Osteocyte (in vitro differentiated cells): ENCODE measurements around the gene TANGO6. TPM values are rescaled to one million over a fixed set of nuclear protein-coding genes. Genes with fewer than 3 reads are reported as not detected.

Experiments
- DNase-seq: peaks from one replicate; pipeline ENCODE4 v3.0.0; 2021; ENCODE audit warnings: mixed read lengths; ENCODE audit not compliant: unreplicated experiment; ENCODE audit errors: extremely low spot score
- H3K27ac Mint-ChIP-seq: one replicate; pipeline ENCODE4 v1.8.0; 2021; ENCODE audit warnings: mild to moderate bottlenecking, mixed read lengths; ENCODE audit not compliant: unreplicated experiment
- H3K27me3 Mint-ChIP-seq: one replicate; pipeline ENCODE4 v1.8.0; 2021; ENCODE audit warnings: mixed read lengths; ENCODE audit not compliant: unreplicated experiment
- H3K36me3 Mint-ChIP-seq: one replicate; pipeline ENCODE4 v1.8.0; 2021; ENCODE audit warnings: mixed read lengths; ENCODE audit not compliant: unreplicated experiment
- H3K4me1 Mint-ChIP-seq: one replicate; pipeline ENCODE4 v1.8.0; 2021; ENCODE audit warnings: mixed read lengths; ENCODE audit not compliant: unreplicated experiment
- H3K4me3 Mint-ChIP-seq: one replicate; pipeline ENCODE4 v1.8.0; 2021; ENCODE audit warnings: mild to moderate bottlenecking, moderate library complexity, mixed read lengths; ENCODE audit not compliant: unreplicated experiment
- H3K9me3 Mint-ChIP-seq: one replicate; pipeline ENCODE4 v1.8.0; 2021; ENCODE audit warnings: mixed read lengths; ENCODE audit not compliant: unreplicated experiment
- CTCF ChIP-seq: fragments of 200-600 bp; sonication (generic); IDR thresholded peaks from 2 replicates; pipeline ENCODE4 v1.5.0; 2021; ENCODE audit warnings: antibody characterized with exemption, mild to moderate bottlenecking, moderate library complexity
- total RNA-seq: library from RNA; stranded (reverse); gene quantifications from 2 replicates; pipeline ENCODE4 v1.2.1, GENCODE V29; 2021

The TANGO6 gene
- total RNA-seq, 1 donor from 2014 or later: 11.9 TPM

DNA sequence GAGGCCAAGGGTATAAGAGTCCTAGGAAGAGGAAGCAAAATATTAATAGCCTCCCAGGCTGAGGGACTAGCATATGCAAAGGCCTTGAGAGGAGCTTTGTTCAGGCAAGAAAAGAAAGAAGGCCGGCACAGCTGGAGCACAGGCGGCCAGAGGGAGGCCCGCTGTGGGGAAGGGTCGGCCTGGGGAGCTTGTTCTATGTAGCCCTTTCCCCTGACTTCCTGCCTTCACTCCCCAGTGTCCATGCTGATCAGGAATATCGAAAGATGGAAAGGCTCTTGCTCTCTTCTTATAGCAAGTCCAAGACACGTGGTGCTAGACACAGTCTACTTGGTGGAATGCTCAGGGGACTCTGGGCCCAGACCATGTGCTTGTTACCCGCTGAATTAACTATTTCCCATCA lies 234.7 kb downstream of the TANGO6 start:
- H3K27me3 Mint-ChIP-seq: no peaks in the 10 kb centered on the region
- no peak for TF ChIP-seq CTCF
- H3K4me3 Mint-ChIP-seq: no peak overlapping the region
- peaks cover 5% of the 10 kb centered on the region for H3K4me1 Mint-ChIP-seq
- no peak for DNase-seq
- no peaks in the 10 kb centered on the region for H3K9me3 Mint-ChIP-seq
- H3K27ac Mint-ChIP-seq: no peak overlapping the region
- H3K36me3 Mint-ChIP-seq: no peaks in the 10 kb centered on the region

GRCh38 chr16:69079697-69080096 lies 236.4 kb downstream of the TANGO6 start:
- Mint-ChIP-seq H3K27ac (no peak overlapping the region), H3K4me3 (no peak overlapping the region), H3K9me3 (no peaks in the 10 kb centered on the region), H3K36me3 (peaks cover under 1% of the 10 kb centered on the region), H3K4me1 (no peaks in the 10 kb centered on the region), H3K27me3 (no peaks in the 10 kb centered on the region)
- TF ChIP-seq CTCF: no peak
- no peak for DNase-seq

DNA sequence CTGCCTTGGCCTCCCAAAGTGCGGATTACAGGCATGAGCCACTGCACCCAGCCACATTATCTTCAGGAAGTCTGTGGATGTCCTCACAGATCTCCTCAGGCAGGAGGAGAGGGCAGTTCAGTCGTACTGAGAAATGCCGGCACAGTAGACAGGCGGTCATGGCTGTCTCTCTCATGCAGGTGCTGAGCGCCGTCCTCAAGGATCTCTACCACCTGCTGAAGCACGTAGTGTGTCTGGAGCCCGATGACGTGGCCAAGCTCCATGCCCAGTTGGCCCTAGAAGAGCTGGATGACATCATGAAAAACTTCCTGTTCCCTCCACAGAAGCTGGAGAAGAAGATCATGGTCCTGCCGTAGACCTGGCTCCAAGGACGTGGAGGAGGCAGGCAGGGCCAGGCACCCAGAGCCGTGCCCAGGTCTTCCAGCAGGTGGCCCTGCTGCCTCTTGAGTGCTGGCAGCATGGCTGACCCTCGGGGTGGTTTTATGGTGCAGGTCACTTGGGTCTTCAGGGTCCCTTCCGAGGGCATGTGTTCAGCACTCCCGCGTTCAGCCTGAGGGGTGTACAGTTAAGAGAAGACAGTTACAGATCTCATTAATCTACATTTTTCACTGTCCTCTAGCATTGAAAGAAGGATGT lies 240.1 kb downstream of the TANGO6 start:
- H3K4me3 Mint-ChIP-seq: no peak overlapping the region
- no peak for TF ChIP-seq CTCF
- H3K27me3 Mint-ChIP-seq: no peaks in the 10 kb centered on the region
- H3K36me3 Mint-ChIP-seq: peaks cover 4% of the 10 kb centered on the region
- no peaks in the 10 kb centered on the region for H3K4me1 Mint-ChIP-seq
- H3K27ac Mint-ChIP-seq: no peak overlapping the region
- H3K9me3 Mint-ChIP-seq: no peaks in the 10 kb centered on the region
- DNase-seq: no peak

DNA sequence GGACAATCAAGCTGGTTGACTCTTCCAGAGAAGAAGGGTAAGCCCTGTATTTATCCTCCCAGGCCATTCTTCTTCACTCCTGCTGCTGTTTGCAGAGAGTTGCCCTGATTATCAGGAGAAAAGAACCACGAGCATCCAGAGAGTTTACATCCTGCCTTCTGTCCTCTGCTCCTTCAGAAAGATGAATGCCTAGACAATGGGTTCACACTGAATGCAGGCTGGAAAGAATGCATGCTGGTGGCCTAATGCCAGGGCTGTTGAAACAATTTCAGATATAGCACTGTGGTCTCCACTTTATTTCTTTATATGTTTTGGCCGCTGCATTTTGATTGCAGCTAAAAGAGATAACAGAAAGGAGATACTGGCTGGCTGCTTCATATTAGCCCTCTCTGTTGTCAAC lies 241.0 kb downstream of the TANGO6 start:
- DNase-seq: no peak
- Mint-ChIP-seq H3K9me3 (no peaks in the 10 kb centered on the region), H3K27ac (no peak overlapping the region), H3K4me1 (no peaks in the 10 kb centered on the region), H3K27me3 (no peaks in the 10 kb centered on the region), H3K4me3 (no peak overlapping the region), H3K36me3 (peaks cover 4% of the 10 kb centered on the region)
- no peak for TF ChIP-seq CTCF

DNA sequence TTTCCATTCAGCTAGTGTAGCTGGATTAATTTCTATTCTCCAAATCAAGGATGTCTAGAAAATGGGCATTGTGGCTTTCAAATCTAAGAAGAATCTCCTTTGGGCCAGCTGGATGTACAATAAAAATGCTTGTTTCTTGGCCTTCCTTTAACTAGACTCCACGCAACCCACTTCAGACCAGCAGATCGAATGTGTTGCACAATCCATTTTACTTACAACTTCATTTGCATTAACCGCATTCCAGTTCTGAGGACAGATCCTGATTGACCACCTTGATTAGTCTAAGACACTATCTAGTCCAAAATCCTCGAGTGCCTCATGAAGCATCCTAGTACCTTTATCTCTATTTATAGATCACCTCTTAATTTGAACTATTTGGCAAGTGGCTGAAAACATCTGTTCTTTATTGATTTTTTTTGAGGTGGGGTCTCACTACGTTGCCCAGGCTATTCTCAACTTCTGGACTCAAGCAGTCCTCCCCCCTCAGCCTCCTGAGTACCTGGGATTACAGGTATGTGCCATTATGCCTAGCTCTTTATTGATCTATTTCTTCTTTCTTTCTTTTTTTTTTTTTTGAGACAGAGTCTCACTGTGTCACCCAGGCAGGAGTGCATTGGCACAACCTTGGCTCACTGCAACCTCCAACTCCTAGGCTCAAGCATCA lies 241.8 kb downstream of the TANGO6 start:
- TF ChIP-seq CTCF: no peak
- Mint-ChIP-seq H3K27me3 (no peaks in the 10 kb centered on the region), H3K36me3 (peaks cover 4% of the 10 kb centered on the region), H3K9me3 (no peaks in the 10 kb centered on the region), H3K4me3 (no peak overlapping the region), H3K4me1 (no peaks in the 10 kb centered on the region), H3K27ac (no peak overlapping the region)
- no peak for DNase-seq
